Upper lobe of left lung (tissue), 4 donors: ENCODE data around the gene OR52E4.

Source experiments
- CTCF ChIP-seq, 6 experiments: fragments of 450-650 bp in 4 of 6; fragments of 200-600 bp in 2 of 6; sonication (generic) in 2 of 6; IDR thresholded peaks; one replicate each; pipeline ENCODE4 v1.5.1; 2016 to 2019; ENCODE audit warnings: antibody characterized with exemption in 6 of 6
- POLR2AphosphoS5 ChIP-seq, 2 donors: sonication (generic); formaldehyde crosslinking; IDR thresholded peaks; one replicate each; pipeline ENCODE4 v1.5.1; 2017; ENCODE audit warnings: antibody characterized with exemption in 2 of 2

GRCh38 chr11:5887661-5888060 lies 7.2 kb downstream of the OR52E4 start:
- TF ChIP-seq CTCF (IDR thresholded peaks at IDR 0.05) (no peak), POLR2AphosphoS5 (IDR thresholded peaks at IDR 0.05) (no peak)
